Astrocyte (in vitro differentiated cells and primary cell): ENCODE data around the gene INPP4A.

Experiments
- CTCF ChIP-seq: IDR thresholded peaks from 2 replicates; pipeline ENCODE4 v1.5.1; 2011; ENCODE audit warnings: low read depth, mild to moderate bottlenecking, inconsistent platforms, low read length, moderate library complexity; ENCODE audit not compliant: insufficient read depth
- EZH2 ChIP-seq: IDR thresholded peaks from 2 replicates; pipeline ENCODE4 v1.6.1; 2012; ENCODE audit warnings: mild to moderate bottlenecking, low read length, inconsistent platforms; ENCODE audit not compliant: insufficient read depth

- TF ChIP-seq CTCF = no peak
- no peak for TF ChIP-seq EZH2
Measured at GRCh38 chr2:98507461-98507860, 62.8 kb downstream of the INPP4A start.
